ENCODE data around the gene AFF1.

Gene AFF1

DNA sequence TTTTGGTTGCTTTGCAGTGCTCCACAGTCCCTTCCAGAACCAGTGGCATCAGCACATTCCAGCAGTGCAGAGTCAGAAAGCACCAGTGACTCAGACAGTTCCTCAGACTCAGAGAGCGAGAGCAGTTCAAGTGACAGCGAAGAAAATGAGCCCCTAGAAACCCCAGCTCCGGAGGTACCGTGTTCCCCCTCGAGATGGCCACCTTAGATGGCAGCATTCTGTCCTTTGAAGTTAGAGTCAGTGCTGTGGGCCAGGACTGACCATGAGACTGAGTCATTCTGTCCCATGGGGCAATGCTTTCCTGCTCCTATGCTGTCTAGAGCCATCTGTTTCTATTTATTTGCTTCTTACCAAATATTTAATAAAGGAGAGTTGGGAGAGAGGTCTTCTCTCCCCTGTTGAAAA, 173.3 kb downstream of the AFF1 start:
- no peaks in the 10 kb centered on the region for H3K9me3 ChIP-seq
- no peak overlapping the region for H3K4me3 ChIP-seq
- intact Hi-C loops (cut with DNase I; ENCODE audit: low total_unique reads) = no loop called here
- TF ChIP-seq CTCF (IDR thresholded peaks at IDR 0.05) = no peak
- H3K4me1 ChIP-seq = peaks cover 0 to 56% (median 32%) of the 10 kb centered on the region in 4 donors
- H3K36me3 ChIP-seq = peaks cover 5 to 34% (median 16%) of the 10 kb centered on the region in 3 donors
- DNase-seq = peak; percentile 36 to 72
- H3K27ac ChIP-seq = peak overlapping the region; percentile 53 to 72
- no peaks in the 10 kb centered on the region for H3K27me3 ChIP-seq

DNA sequence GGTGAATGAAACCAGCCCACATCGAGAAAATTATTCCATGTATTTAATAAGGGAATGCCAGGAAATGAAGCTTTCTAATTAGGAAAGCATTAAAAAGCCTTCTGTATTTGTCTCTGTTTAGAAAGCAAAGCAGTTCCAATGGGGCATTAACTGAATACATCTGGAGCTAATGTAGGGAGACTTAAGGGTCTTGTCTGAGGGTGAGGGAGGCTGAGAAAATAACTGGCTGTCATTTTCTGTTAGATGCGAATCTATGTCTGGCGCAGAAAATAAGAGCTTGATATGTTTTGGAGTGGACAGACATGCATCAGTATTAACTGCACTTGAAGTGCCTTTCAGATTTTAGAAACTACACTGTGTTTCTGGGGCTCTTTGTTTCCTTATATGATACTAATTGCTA, 174.3 kb downstream of the AFF1 start:
- DNase-seq = no peak
- Histone ChIP-seq H3K27me3 (no peaks in the 10 kb centered on the region), H3K27ac (peak overlapping the region; percentile 53 to 72), H3K36me3 (peaks cover 8 to 37% (median 16%) of the 10 kb centered on the region in 3 donors), H3K4me3 (no peak overlapping the region), H3K9me3 (no peaks in the 10 kb centered on the region), H3K4me1 (peaks cover 0 to 46% (median 28%) of the 10 kb centered on the region in 4 donors)
- intact Hi-C loops (cut with DNase I; ENCODE audit: low total_unique reads) = no loop called here
- no peak for TF ChIP-seq CTCF (IDR thresholded peaks at IDR 0.05)

DNA sequence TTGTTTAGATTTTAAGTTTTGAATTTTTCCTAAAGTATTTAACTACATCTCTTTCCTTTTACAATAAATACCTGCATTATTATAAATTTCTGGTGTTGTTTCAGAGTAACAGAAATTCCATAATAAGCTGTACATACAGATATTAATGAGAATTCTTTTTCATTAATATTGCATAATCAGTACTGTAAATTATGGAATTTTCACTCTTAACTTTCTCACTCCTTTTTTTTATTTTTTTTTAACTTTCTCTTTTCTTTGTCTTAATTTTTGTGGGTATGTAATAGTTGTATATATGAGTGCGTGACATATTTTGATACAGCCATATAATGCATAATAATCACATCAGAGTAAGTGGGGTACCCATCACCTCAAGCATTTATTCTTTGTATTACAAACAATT, 175.1 kb downstream of the AFF1 start:
- intact Hi-C loops (cut with DNase I; ENCODE audit: low total_unique reads) = no loop called here
- peaks cover 16 to 45% (median 24%) of the 10 kb centered on the region in 3 donors for H3K36me3 ChIP-seq
- peak overlapping the region in 1 of 2 donors; percentile 72 for H3K27ac ChIP-seq

GRCh38 chr4:87112063-87112462, 177.3 kb downstream of the AFF1 start:
- intact Hi-C loops (cut with DNase I; ENCODE audit: low total_unique reads) = no loop called here
- no peak for DNase-seq
- H3K36me3 ChIP-seq = peaks cover 31 to 53% (median 40%) of the 10 kb centered on the region in 3 donors

More for the DNA sequence above, 175.1 kb downstream of the AFF1 start:
- DNase-seq = no peak
- H3K4me3 ChIP-seq = no peak overlapping the region
- H3K4me1 ChIP-seq = peaks cover 0 to 38% (median 23%) of the 10 kb centered on the region in 4 donors
- no peaks in the 10 kb centered on the region for H3K27me3 ChIP-seq
- H3K9me3 ChIP-seq = no peaks in the 10 kb centered on the region
- TF ChIP-seq CTCF (IDR thresholded peaks at IDR 0.05) = no peak

GRCh38 chr4:87114245-87115062, 179.6 kb downstream of the AFF1 start:
- Histone ChIP-seq H3K9me3 (no peaks in the 10 kb centered on the region), H3K4me3 (no peak overlapping the region), H3K4me1 (peaks cover 0 to 46% (median 23%) of the 10 kb centered on the region in 4 donors), H3K27ac (no peak overlapping the region), H3K36me3 (peaks cover 31 to 65% (median 37%) of the 10 kb centered on the region in 3 donors), H3K27me3 (no peaks in the 10 kb centered on the region)
- TF ChIP-seq CTCF (IDR thresholded peaks at IDR 0.05) = no peak
- intact Hi-C loops (cut with DNase I; ENCODE audit: low total_unique reads) = no loop called here
- DNase-seq = no peak

More at GRCh38 chr4:87112063-87112462, 177.3 kb downstream of the AFF1 start:
- Histone ChIP-seq H3K4me1 (peaks cover 0 to 46% (median 31%) of the 10 kb centered on the region in 4 donors), H3K27me3 (no peaks in the 10 kb centered on the region), H3K9me3 (no peaks in the 10 kb centered on the region), H3K4me3 (no peak overlapping the region), H3K27ac (no peak overlapping the region)
- no peak for TF ChIP-seq CTCF (IDR thresholded peaks at IDR 0.05)

Data from tibial artery (tissue), 4 donors.